PC-3 (cell line): ENCODE results near the gene CYBC1. TPM values are rescaled to one million over a fixed set of nuclear protein-coding genes. Genes with fewer than 3 reads are reported as not detected.

Source experiments
- ATAC-seq: fragments of 200-7000 bp; cut with Tn5 transposase; 2 replicates; pipeline ENCODE4 v1.9.1; 2020; ENCODE audit warnings: mild to moderate bottlenecking, moderate library complexity
- BruUV-seq: library from RNA; stranded (reverse); fragments of 400-500 nt; replicated peaks from 2 replicates; lab custom pipeline; 2021; lab: Mats Ljungman, UMichigan
- CTCF ChIA-PET: fragments of 300-600 bp; sonication (Branson Sonifier 250); formaldehyde crosslinking; loops from one replicate; lab custom pipeline; 2022; ENCODE audit warnings: antibody characterized with exemption; lab: Charles Lee
- POLR2A ChIA-PET: fragments of 300-600 bp; sonication (Branson Sonifier 250); formaldehyde crosslinking; loops from one replicate; lab custom pipeline; 2022; ENCODE audit warnings: antibody characterized with exemption; ENCODE audit not compliant: unreplicated experiment; lab: Charles Lee
- DNase-seq: peaks from one replicate; pipeline ENCODE4 v3.0.0-alpha.2; 2015
- H2AFZ ChIP-seq: fragments of 300-600 bp; sonication (generic); 2 replicates; pipeline ENCODE4 v1.6.0; 2016; ENCODE audit warnings: antibody characterized with exemption, low read length
- H3F3A ChIP-seq: fragments of 300-600 bp; sonication (generic); one replicate; pipeline ENCODE4 v1.6.0; 2017; ENCODE audit warnings: antibody characterized with exemption, low read length, control low read depth, mild to moderate bottlenecking; ENCODE audit not compliant: unreplicated experiment
- H3K27ac ChIP-seq: fragments of 300-600 bp; sonication (generic); 2 replicates; pipeline ENCODE4 v1.5.1; 2016; ENCODE audit warnings: mild to moderate bottlenecking, low read length
- H3K27me3 ChIP-seq: fragments of 300-600 bp; sonication (generic); 2 replicates; pipeline ENCODE4 v1.6.1; 2016; ENCODE audit warnings: low read length, mixed read lengths
- H3K36me3 ChIP-seq: fragments of 300-600 bp; sonication (generic); 2 replicates; pipeline ENCODE4 v1.6.1; 2016; ENCODE audit warnings: low read depth, mixed run types, low read length, mixed read lengths
- H3K4me1 ChIP-seq: fragments of 300-600 bp; sonication (generic); 2 replicates; pipeline ENCODE4 v1.5.1; 2016; ENCODE audit warnings: low read length; ENCODE audit not compliant: insufficient read depth
- H3K4me2 ChIP-seq: fragments of 300-600 bp; sonication (generic); 2 replicates; pipeline ENCODE4 v1.6.0; 2016; ENCODE audit warnings: low read length
- H3K4me3 ChIP-seq: fragments of 300-600 bp; sonication (generic); 2 replicates; pipeline ENCODE4 v1.5.1; 2016; ENCODE audit warnings: mild to moderate bottlenecking, low read length, mixed read lengths
- H3K79me2 ChIP-seq: fragments of 300-600 bp; sonication (generic); 2 replicates; pipeline ENCODE4 v1.6.1; 2017; ENCODE audit warnings: low read length, mixed read lengths
- H3K9ac ChIP-seq: fragments of 300-600 bp; sonication (generic); 2 replicates; pipeline ENCODE4 v1.6.0; 2016; ENCODE audit warnings: mild to moderate bottlenecking, low read length
- H3K9me2 ChIP-seq: fragments of 300-600 bp; sonication (generic); replicated peaks from 2 replicates; pipeline ENCODE4 v1.6.1; 2016; ENCODE audit warnings: mixed run types, low read length, mixed read lengths
- H3K9me3 ChIP-seq: fragments of 300-600 bp; sonication (generic); 2 replicates; pipeline ENCODE4 v1.6.1; 2016; ENCODE audit warnings: low read length, mixed read lengths
- H4K20me1 ChIP-seq: fragments of 300-600 bp; sonication (generic); 2 replicates; pipeline ENCODE4 v1.6.1; 2016; ENCODE audit warnings: low read length, mixed read lengths
- EZH2 ChIP-seq: fragments of 300-600 bp; sonication (generic); IDR thresholded peaks from one replicate; pipeline ENCODE4 v1.6.1; 2017; ENCODE audit warnings: antibody characterized with exemption, mild to moderate bottlenecking, low read length; ENCODE audit not compliant: unreplicated experiment
- EZH2phosphoT487 ChIP-seq: fragments of 300-600 bp; sonication (generic); IDR thresholded peaks from 2 replicates; pipeline ENCODE4 v1.6.1; 2018; ENCODE audit warnings: mild to moderate bottlenecking, antibody characterized with exemption, low read length, borderline replicate concordance
- intact Hi-C: fragments of 100-400 bp; cut with micrococcal nuclease; formaldehyde crosslinking; loops from 2 replicates; pipeline ENCODE4 v1.9.0; 2023
- total RNA-seq: library from RNA; depleted of rRNA; stranded (reverse); fragments of >200 nt; gene quantifications from 2 replicates; pipeline ENCODE4 v1.2.3, GENCODE V29; 2014
- TF ChIP-seq, protein P1 (sequence below): fragments of 300-600 bp; sonication (generic); conservative IDR thresholded peaks from 2 replicates; pipeline ENCODE4 v1.5.1; 2017; ENCODE audit warnings: antibody characterized with exemption, low read depth, mild to moderate bottlenecking, low read length

The CYBC1 gene
- total RNA-seq, 1 experiment from 2014 or later: 77.2 TPM

GRCh38 chr17:82435601-82436583, 14.7 kb downstream of the CYBC1 start:
- Histone ChIP-seq H3K4me3 (no peak overlapping the region), H2AFZ (no peak overlapping the region), H3K9me2 (no peaks in the 10 kb centered on the region), H3K4me2 (no peak overlapping the region), H3K4me1 (no peaks in the 10 kb centered on the region), H3K36me3 (no peaks in the 10 kb centered on the region), H3K79me2 (no peaks in the 10 kb centered on the region), H3K9ac (no peak overlapping the region), H4K20me1 (no peaks in the 10 kb centered on the region), H3K9me3 (no peaks in the 10 kb centered on the region), H3K27ac (no peak overlapping the region), H3K27me3 (no peaks in the 10 kb centered on the region), H3F3A (no peaks in the 10 kb centered on the region)
- POLR2A ChIA-PET: no interaction called here
- DNase-seq (no peak), ATAC-seq (no peak)
- TF ChIP-seq, protein P1, sequence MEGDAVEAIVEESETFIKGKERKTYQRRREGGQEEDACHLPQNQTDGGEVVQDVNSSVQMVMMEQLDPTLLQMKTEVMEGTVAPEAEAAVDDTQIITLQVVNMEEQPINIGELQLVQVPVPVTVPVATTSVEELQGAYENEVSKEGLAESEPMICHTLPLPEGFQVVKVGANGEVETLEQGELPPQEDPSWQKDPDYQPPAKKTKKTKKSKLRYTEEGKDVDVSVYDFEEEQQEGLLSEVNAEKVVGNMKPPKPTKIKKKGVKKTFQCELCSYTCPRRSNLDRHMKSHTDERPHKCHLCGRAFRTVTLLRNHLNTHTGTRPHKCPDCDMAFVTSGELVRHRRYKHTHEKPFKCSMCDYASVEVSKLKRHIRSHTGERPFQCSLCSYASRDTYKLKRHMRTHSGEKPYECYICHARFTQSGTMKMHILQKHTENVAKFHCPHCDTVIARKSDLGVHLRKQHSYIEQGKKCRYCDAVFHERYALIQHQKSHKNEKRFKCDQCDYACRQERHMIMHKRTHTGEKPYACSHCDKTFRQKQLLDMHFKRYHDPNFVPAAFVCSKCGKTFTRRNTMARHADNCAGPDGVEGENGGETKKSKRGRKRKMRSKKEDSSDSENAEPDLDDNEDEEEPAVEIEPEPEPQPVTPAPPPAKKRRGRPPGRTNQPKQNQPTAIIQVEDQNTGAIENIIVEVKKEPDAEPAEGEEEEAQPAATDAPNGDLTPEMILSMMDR: no peak
- no peak for TF ChIP-seq EZH2phosphoT487
- no peak for TF ChIP-seq EZH2
- BruUV-seq: no TSS peak
- CTCF ChIA-PET: no interaction called here
- intact Hi-C loops: no loop called here

- ChIA-PET CTCF (no interaction called here), POLR2A (no interaction called here)
- ATAC-seq: no peak; the same call in 1 of the 2 replicates
- TF ChIP-seq, protein P1: no peak
- TF ChIP-seq EZH2phosphoT487: no peak
- no peak for TF ChIP-seq EZH2
- intact Hi-C loops: no loop called here
- BruUV-seq: no TSS peak
- no peak for DNase-seq
- H3K9me3 ChIP-seq: no peaks in the 10 kb centered on the region
- H3F3A ChIP-seq: no peaks in the 10 kb centered on the region
- no peaks in the 10 kb centered on the region for H3K9me2 ChIP-seq
- no peak overlapping the region for H2AFZ ChIP-seq
- no peaks in the 10 kb centered on the region for H3K79me2 ChIP-seq
- no peaks in the 10 kb centered on the region for H4K20me1 ChIP-seq
- no peak overlapping the region for H3K4me3 ChIP-seq
- no peak overlapping the region for H3K9ac ChIP-seq
- no peak overlapping the region for H3K27ac ChIP-seq
- H3K27me3 ChIP-seq: no peaks in the 10 kb centered on the region
- no peak overlapping the region for H3K4me2 ChIP-seq
- no peaks in the 10 kb centered on the region for H3K4me1 ChIP-seq
- no peaks in the 10 kb centered on the region for H3K36me3 ChIP-seq
Measured at GRCh38 chr17:82435103-82435502, 15.4 kb downstream of the CYBC1 start.

GRCh38 chr17:82434216-82434565, 16.4 kb downstream of the CYBC1 start:
- ChIA-PET CTCF (no interaction called here), POLR2A (no interaction called here)
- Histone ChIP-seq H3K27ac (no peak overlapping the region), H2AFZ (no peak overlapping the region), H3F3A (no peaks in the 10 kb centered on the region), H3K9me3 (no peaks in the 10 kb centered on the region), H3K4me3 (no peak overlapping the region), H3K79me2 (no peaks in the 10 kb centered on the region), H3K36me3 (no peaks in the 10 kb centered on the region), H3K4me1 (no peaks in the 10 kb centered on the region), H3K27me3 (no peaks in the 10 kb centered on the region), H3K4me2 (no peak overlapping the region), H3K9ac (no peak overlapping the region), H3K9me2 (no peaks in the 10 kb centered on the region), H4K20me1 (no peaks in the 10 kb centered on the region)
- ATAC-seq: peak; percentile 33; the same call in 1 of the 2 replicates
- intact Hi-C loops: no loop called here
- TF ChIP-seq EZH2 (no peak), EZH2phosphoT487 (no peak)
- TF ChIP-seq, protein P1: no peak
- no TSS peak for BruUV-seq
- no peak for DNase-seq
